ENCODE results near the gene POLR3C.

DNA sequence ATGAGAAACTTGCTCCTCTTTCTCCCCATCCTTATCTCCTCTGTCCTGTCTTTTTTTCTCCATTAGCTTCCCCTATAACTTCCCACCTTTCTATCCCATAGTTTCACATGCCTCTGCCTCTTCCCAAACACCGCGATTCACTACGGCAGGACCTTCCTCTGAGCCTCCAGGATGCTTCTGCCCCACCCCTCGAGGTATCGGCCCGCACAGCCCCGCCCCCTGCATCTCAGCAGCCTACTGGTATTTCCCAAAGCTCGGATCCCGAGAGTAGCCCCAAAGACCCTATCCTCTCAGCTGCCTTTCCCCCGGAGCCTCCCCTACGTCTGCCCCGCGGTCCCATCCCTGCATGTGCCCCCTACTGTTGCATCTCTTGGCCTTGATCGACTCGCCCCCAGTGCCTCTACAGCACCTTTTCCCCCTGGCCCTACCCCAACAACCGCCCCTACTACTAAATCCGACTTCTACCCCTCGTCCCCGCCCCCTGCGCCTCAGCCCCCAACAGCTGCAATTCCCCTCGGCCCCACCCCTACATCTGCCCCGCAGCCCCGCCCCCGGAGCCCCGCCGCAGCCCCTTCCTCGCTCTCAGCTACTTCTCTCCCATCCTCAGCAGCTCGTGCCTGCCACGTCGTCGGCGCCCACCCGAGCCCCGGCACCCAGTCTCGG lies 34.4 kb downstream of the POLR3C start:
- TF ChIP-seq, protein P1, sequence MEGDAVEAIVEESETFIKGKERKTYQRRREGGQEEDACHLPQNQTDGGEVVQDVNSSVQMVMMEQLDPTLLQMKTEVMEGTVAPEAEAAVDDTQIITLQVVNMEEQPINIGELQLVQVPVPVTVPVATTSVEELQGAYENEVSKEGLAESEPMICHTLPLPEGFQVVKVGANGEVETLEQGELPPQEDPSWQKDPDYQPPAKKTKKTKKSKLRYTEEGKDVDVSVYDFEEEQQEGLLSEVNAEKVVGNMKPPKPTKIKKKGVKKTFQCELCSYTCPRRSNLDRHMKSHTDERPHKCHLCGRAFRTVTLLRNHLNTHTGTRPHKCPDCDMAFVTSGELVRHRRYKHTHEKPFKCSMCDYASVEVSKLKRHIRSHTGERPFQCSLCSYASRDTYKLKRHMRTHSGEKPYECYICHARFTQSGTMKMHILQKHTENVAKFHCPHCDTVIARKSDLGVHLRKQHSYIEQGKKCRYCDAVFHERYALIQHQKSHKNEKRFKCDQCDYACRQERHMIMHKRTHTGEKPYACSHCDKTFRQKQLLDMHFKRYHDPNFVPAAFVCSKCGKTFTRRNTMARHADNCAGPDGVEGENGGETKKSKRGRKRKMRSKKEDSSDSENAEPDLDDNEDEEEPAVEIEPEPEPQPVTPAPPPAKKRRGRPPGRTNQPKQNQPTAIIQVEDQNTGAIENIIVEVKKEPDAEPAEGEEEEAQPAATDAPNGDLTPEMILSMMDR (IDR thresholded peaks at IDR 0.05): no peak
- TF ChIP-seq POLR2AphosphoS5 (IDR thresholded peaks at IDR 0.05) (no peak), EP300 (IDR thresholded peaks at IDR 0.05) (no peak)

Measured in stomach (tissue), 4 donors.